SK-N-SH (cell line): Measurements from ENCODE around the gene MC1R. TPM values are rescaled to one million over a fixed set of nuclear protein-coding genes. Genes with fewer than 3 reads are reported as not detected.

ENCODE experiments used
- CTCF ChIA-PET: fragments of 300-600, 350-600 bp; formaldehyde crosslinking; extraction: SDS; loops from one replicate; lab custom pipeline; 2021; lab: Yijun Ruan, JAX
- POLR2A ChIA-PET: fragments of 350-600 bp; sonication (Branson Sonifier 250); formaldehyde crosslinking; extraction: SDS; loops from one replicate; lab custom pipeline; 2020; ENCODE audit warnings: antibody characterized with exemption, inconsistent platforms; lab: Yijun Ruan, JAX
- DNase-seq: peaks from one replicate; pipeline ENCODE4 v3.0.0; 2012
- H2AFZ ChIP-seq: fragments of 200-600 bp; sonication (generic); 2 replicates; pipeline ENCODE4 v1.8.1; 2016; ENCODE audit warnings: antibody characterized with exemption, mild to moderate bottlenecking, low read depth
- H3F3A ChIP-seq: fragments of 200-600 bp; sonication (generic); replicated peaks from 2 replicates; pipeline ENCODE3; 2016; ENCODE audit warnings: antibody characterized with exemption, mild to moderate bottlenecking; ENCODE audit not compliant: insufficient read depth
- H3K27ac ChIP-seq, 2 experiments: fragments of 200-500 bp in 1 of 2; fragments of 200-600 bp in 1 of 2; sonication (Bioruptor generic) in 1 of 2; sonication (generic), shearing (Covaris generic) in 1 of 2; 2 replicates each; pipeline versions ENCODE4 v1.5.1 to v1.6.1; 2014 to 2016; ENCODE audit warnings: low read depth in 2 of 2, inconsistent platforms in 1 of 2, low read length in 1 of 2, mild to moderate bottlenecking in 1 of 2, mixed read lengths in 1 of 2
- H3K27me3 ChIP-seq: fragments of 200-600 bp; sonication (generic), shearing (Covaris generic); 2 replicates; pipeline ENCODE4 v1.6.1; 2016; ENCODE audit warnings: mixed run types; ENCODE audit not compliant: insufficient read depth
- H3K36me3 ChIP-seq, 2 experiments: fragments of 200-500 bp in 1 of 2; fragments of 200-600 bp in 1 of 2; sonication (Bioruptor generic) in 1 of 2; sonication (generic) in 1 of 2; replicated peaks in 1 of 2; 2 replicates each; pipeline versions ENCODE3 to v1.5.1; 2014 to 2016; ENCODE audit warnings: low read length in 1 of 2, mild to moderate bottlenecking in 1 of 2; ENCODE audit not compliant: insufficient read depth in 2 of 2, control insufficient read depth in 1 of 2
- H3K4me1 ChIP-seq, 2 experiments: fragments of 200-500 bp in 1 of 2; fragments of 200-600 bp in 1 of 2; sonication (Bioruptor generic) in 1 of 2; sonication (generic), shearing (Covaris generic) in 1 of 2; 2 replicates each; pipeline versions ENCODE4 v1.5.1 to v1.6.1; 2014 to 2016; ENCODE audit warnings: low read depth in 1 of 2, low read length in 1 of 2, mixed run types in 1 of 2; ENCODE audit not compliant: insufficient read depth in 2 of 2, control insufficient read depth in 1 of 2
- H3K4me2 ChIP-seq: fragments of 200-600 bp; sonication (generic), shearing (Covaris generic); 2 replicates; pipeline ENCODE4 v1.6.1; 2017; ENCODE audit warnings: mixed run types
- H3K4me3 ChIP-seq, 2 experiments: fragments of 200-500 bp in 1 of 2; fragments of 200-600 bp in 1 of 2; sonication (Bioruptor generic) in 1 of 2; sonication (generic), shearing (Covaris generic) in 1 of 2; 2 replicates each; pipeline versions ENCODE4 v1.5.1 to v1.8.1; 2014 to 2016; ENCODE audit warnings: low read depth in 2 of 2, inconsistent platforms in 1 of 2, low read length in 1 of 2, mild to moderate bottlenecking in 1 of 2, mixed read lengths in 1 of 2, moderate library complexity in 1 of 2
- H3K79me2 ChIP-seq: fragments of 200-600 bp; sonication (generic); 2 replicates; pipeline ENCODE4 v1.8.1; 2017; ENCODE audit warnings: mild to moderate bottlenecking; ENCODE audit not compliant: insufficient read depth
- H3K9ac ChIP-seq: fragments of 200-600 bp; sonication (generic); 2 replicates; pipeline ENCODE4 v1.6.1; 2017; ENCODE audit warnings: mixed run types
- H3K9me2 ChIP-seq: fragments of 200-600 bp; sonication (generic); 2 replicates; pipeline ENCODE4 v1.6.1; 2017; ENCODE audit warnings: mixed run types
- H3K9me3 ChIP-seq: fragments of 200-600 bp; sonication (generic); 2 replicates; pipeline ENCODE4 v1.6.1; 2017; ENCODE audit warnings: mixed run types, mild to moderate bottlenecking, moderate library complexity
- H4K20me1 ChIP-seq: fragments of 200-600 bp; sonication (generic); 2 replicates; pipeline ENCODE4 v1.6.1; 2017; ENCODE audit warnings: mild to moderate bottlenecking, mixed run types; ENCODE audit not compliant: insufficient read depth
- ELF1 ChIP-seq: IDR thresholded peaks from 2 replicates; pipeline ENCODE4 v1.4.0; 2012
- EP300 ChIP-seq, 2 experiments: IDR thresholded peaks; 2 replicates each; pipeline versions ENCODE4 v1.4.0 to v1.6.1; 2012; ENCODE audit warnings: borderline replicate concordance in 1 of 2, low read depth in 1 of 2, low read length in 1 of 2
- FOXJ3 ChIP-seq: sonication (generic); formaldehyde crosslinking; IDR thresholded peaks from 2 replicates; pipeline ENCODE4 v1.5.1; 2020; ENCODE audit warnings: mild to moderate bottlenecking, missing genetic modification reagents
- JUND ChIP-seq: IDR thresholded peaks from 2 replicates; pipeline ENCODE4 v1.4.0; 2012
- NFIC ChIP-seq: IDR thresholded peaks from 2 replicates; pipeline ENCODE4 v1.4.0; 2012; ENCODE audit warnings: borderline replicate concordance
- POLR2AphosphoS5 ChIP-seq: IDR thresholded peaks from 2 replicates; pipeline ENCODE4 v1.6.1; 2012; ENCODE audit warnings: low read depth, low read length
- SMC3 ChIP-seq: IDR thresholded peaks from 2 replicates; pipeline ENCODE4 v1.6.1; 2012; ENCODE audit warnings: low read depth, low read length, improper control_type of control experiment
- TEAD4 ChIP-seq: IDR thresholded peaks from 2 replicates; pipeline ENCODE4 v1.4.0; 2012; ENCODE audit warnings: mild to moderate bottlenecking, borderline replicate concordance; ENCODE audit not compliant: insufficient read depth
- USF1 ChIP-seq: IDR thresholded peaks from 2 replicates; pipeline ENCODE4 v1.4.0; 2012; ENCODE audit warnings: low read depth, borderline replicate concordance
- WGBS: methylation state at CpG from one replicate; pipeline ENCODE4 v1.1.6; 2017; ENCODE audit warnings: low lambda C conversion rate; 5-methylcytosine and 5-hydroxymethylcytosine counted together
- polyA plus RNA-seq, 3 experiments: library from polyadenylated mRNA; depleted of rRNA; stranded (reverse); fragments of >200 nt; gene quantifications; 2 replicates each; pipeline ENCODE4 v1.2.3, GENCODE V29; 2012
- TF ChIP-seq, protein P1 (sequence below): fragments of 200-600 bp; sonication (generic); IDR thresholded peaks from 2 replicates; pipeline ENCODE4 v1.6.1; 2017; ENCODE audit warnings: antibody characterized with exemption, mild to moderate bottlenecking, moderate library complexity
- TF ChIP-seq, protein P2 (sequence below): fragments of 150-350 bp; IDR thresholded peaks from 2 replicates; pipeline ENCODE4 v1.6.1; 2016; ENCODE audit warnings: mild to moderate bottlenecking, low read depth, low read length
- TF ChIP-seq, protein P3 (sequence below): IDR thresholded peaks from 2 replicates; pipeline ENCODE4 v1.6.1; 2012; ENCODE audit warnings: mild to moderate bottlenecking, low read depth, low read length, moderate library complexity

Gene MC1R
- polyA plus RNA-seq, 1 of the 3 experiments (the other 2 are of a cell fraction), result 11.1 TPM

- TF ChIP-seq USF1 (no peak), SMC3 (no peak), ELF1 (no peak), EP300 (IDR thresholded peaks at IDR 0.05; ENCODE audit: borderline replicate concordance in 1 of 2, low read depth in 1 of 2, low read length in 1 of 2) (no peak)
- TF ChIP-seq, all 33 proteins: peak for 0
Observed at GRCh38 chr16:89869911-89870310, 48.8 kb upstream of the MC1R start (continued).

GRCh38 chr16:89870440-89870839, 48.2 kb upstream of the MC1R start:
- peaks cover 11% of the 10 kb centered on the region for H3F3A ChIP-seq
- WGBS, result 96% methylated on average over 6 of the region's 6 CpGs
- no peak for DNase-seq
- no peaks in the 10 kb centered on the region for H3K9me2 ChIP-seq
- TF ChIP-seq, protein P1, sequence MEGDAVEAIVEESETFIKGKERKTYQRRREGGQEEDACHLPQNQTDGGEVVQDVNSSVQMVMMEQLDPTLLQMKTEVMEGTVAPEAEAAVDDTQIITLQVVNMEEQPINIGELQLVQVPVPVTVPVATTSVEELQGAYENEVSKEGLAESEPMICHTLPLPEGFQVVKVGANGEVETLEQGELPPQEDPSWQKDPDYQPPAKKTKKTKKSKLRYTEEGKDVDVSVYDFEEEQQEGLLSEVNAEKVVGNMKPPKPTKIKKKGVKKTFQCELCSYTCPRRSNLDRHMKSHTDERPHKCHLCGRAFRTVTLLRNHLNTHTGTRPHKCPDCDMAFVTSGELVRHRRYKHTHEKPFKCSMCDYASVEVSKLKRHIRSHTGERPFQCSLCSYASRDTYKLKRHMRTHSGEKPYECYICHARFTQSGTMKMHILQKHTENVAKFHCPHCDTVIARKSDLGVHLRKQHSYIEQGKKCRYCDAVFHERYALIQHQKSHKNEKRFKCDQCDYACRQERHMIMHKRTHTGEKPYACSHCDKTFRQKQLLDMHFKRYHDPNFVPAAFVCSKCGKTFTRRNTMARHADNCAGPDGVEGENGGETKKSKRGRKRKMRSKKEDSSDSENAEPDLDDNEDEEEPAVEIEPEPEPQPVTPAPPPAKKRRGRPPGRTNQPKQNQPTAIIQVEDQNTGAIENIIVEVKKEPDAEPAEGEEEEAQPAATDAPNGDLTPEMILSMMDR, result no peak
- TF ChIP-seq NFIC, result no peak
- no peak for TF ChIP-seq TEAD4
- TF ChIP-seq, protein P2, sequence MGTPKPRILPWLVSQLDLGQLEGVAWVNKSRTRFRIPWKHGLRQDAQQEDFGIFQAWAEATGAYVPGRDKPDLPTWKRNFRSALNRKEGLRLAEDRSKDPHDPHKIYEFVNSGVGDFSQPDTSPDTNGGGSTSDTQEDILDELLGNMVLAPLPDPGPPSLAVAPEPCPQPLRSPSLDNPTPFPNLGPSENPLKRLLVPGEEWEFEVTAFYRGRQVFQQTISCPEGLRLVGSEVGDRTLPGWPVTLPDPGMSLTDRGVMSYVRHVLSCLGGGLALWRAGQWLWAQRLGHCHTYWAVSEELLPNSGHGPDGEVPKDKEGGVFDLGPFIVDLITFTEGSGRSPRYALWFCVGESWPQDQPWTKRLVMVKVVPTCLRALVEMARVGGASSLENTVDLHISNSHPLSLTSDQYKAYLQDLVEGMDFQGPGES, result no peak
- TF ChIP-seq JUND, result no peak
- no peak for TF ChIP-seq FOXJ3 (CRISPR knock-in tag)
- no peak for TF ChIP-seq POLR2AphosphoS5
- TF ChIP-seq, protein P3, sequence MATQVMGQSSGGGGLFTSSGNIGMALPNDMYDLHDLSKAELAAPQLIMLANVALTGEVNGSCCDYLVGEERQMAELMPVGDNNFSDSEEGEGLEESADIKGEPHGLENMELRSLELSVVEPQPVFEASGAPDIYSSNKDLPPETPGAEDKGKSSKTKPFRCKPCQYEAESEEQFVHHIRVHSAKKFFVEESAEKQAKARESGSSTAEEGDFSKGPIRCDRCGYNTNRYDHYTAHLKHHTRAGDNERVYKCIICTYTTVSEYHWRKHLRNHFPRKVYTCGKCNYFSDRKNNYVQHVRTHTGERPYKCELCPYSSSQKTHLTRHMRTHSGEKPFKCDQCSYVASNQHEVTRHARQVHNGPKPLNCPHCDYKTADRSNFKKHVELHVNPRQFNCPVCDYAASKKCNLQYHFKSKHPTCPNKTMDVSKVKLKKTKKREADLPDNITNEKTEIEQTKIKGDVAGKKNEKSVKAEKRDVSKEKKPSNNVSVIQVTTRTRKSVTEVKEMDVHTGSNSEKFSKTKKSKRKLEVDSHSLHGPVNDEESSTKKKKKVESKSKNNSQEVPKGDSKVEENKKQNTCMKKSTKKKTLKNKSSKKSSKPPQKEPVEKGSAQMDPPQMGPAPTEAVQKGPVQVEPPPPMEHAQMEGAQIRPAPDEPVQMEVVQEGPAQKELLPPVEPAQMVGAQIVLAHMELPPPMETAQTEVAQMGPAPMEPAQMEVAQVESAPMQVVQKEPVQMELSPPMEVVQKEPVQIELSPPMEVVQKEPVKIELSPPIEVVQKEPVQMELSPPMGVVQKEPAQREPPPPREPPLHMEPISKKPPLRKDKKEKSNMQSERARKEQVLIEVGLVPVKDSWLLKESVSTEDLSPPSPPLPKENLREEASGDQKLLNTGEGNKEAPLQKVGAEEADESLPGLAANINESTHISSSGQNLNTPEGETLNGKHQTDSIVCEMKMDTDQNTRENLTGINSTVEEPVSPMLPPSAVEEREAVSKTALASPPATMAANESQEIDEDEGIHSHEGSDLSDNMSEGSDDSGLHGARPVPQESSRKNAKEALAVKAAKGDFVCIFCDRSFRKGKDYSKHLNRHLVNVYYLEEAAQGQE, result no peak
- peaks cover 11 to 13% of the 10 kb centered on the region in 2 experiments for H3K4me1 ChIP-seq
- no peak overlapping the region for H2AFZ ChIP-seq
- H3K9me3 ChIP-seq, result 0 out of 2 replicates have a peak, but pooled peaks cover 6% of the 10 kb centered on the region
- H3K9ac ChIP-seq, result no peak overlapping the region
- peaks cover 0 to 22% of the 10 kb centered on the region in 2 experiments for H3K36me3 ChIP-seq
- H3K27ac ChIP-seq, result no peak overlapping the region
- peaks cover 12% of the 10 kb centered on the region for H4K20me1 ChIP-seq
- peaks cover 25% of the 10 kb centered on the region for H3K79me2 ChIP-seq
- H3K4me3 ChIP-seq, result no peak overlapping the region
- ChIA-PET CTCF (interaction anchor here (1.0 to 5.8 kb wide), 2 partner anchors 10 to 77 kb away, joined by 3 to 45 read pairs; no protein-coding TSS in a partner anchor), POLR2A (no interaction called here)
- no peaks in the 10 kb centered on the region for H3K27me3 ChIP-seq
- no peak overlapping the region for H3K4me2 ChIP-seq
